G401.6 (cell line): Measurements from ENCODE around the gene EIF4E1B.

Experiments
- FAIRE-seq: peaks from 2 replicates; lab custom pipeline; 2012; peaks lifted over from hg19 to GRCh38; lab: Jason Lieb, UNC

EIF4E1B gene

DNA sequence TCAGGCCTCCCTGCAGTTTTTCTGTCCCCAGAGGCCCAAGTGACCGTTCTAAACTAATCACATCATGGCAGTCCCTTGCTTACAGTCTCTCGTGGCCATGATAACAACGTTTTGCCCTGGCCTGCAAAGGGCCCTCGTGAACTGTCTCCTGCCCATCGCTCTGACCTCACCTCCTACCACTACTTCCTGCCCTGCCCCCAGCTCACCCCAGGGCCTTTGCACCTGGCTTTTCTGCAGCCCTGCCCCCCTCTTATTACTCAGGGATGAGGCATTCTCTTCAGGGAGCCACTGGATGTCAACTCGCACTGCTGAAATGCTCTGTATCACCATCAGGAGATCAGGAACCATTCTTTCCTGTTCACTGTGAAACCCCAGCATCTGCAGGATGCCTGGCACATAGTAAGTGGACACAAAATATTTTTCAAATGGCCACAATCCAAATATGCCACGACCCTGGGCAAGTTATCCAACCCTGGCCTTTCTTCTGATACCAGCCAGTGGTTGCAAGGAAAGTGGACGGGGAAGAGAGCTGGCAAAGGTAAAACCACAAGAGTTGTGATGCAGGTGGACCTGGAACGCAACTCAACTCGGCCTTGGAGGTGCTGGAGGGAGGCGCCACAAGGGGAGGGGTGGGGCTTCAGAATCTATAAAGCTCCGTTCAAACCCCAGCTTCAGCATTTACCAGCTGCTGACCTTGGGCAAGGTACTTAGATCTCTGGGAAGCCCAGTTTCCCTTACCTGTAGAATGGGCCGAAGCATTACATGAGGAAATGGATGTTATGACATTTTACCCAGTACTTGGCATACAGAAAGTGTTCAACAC lies 1.9 kb upstream of the EIF4E1B start:
- FAIRE-seq: no peak

DNA sequence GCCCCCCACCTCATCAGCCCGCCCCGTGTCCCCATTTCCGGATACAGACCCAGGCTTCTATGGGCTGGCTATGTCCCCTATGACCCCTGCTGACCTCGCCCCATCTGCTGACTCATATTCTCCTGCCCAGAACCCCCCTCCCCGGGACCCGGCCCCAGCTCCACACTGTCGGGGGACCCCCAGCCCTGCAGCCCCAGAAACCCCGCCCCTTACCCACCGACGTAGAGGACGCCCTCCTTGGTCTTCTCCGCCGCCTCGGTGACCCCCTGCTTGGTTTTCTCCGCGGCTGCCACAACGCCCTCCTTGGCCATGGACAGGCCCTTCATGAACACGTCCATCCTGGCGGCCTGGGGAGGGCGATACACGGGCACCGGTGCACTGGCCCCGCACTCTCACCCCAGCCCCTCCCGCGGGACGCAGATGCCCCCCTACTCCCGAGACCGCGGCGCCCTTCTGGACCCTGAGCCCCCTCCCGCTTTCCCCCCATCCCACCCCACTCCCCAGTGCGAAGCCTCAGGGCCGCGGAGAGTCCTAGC lies 1.1 kb upstream of the EIF4E1B start:
- FAIRE-seq: no peak

DNA sequence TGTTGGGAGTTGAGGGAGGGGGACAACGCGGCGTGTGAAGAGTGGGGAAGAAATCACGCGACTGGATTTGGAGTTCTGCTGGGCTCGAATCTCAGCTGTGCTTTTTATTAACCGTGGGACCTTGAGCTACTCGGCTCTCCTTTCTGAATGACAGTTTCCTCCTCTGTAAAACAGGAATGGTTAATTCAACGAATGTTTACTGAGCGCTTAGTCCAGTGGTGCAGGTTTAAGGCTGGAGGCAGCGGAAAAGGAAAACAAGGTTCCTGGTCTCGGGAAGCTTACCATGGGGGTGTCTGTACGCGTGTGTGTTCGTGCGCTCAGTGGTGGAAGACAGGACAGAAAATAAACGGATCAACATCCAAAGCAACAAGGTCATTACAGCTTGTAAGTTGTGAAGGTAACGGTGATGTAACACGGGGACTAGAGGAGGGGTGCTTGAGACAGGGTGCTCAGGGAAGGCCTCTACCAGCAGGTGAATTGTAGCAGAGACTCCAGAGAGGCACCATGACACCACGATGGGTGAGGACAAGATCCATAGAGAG lies 277 bp downstream of the EIF4E1B start:
- FAIRE-seq: no peak

GRCh38 chr5:176631383-176632200 lies 1.1 kb downstream of the EIF4E1B start:
- no peak for FAIRE-seq

DNA sequence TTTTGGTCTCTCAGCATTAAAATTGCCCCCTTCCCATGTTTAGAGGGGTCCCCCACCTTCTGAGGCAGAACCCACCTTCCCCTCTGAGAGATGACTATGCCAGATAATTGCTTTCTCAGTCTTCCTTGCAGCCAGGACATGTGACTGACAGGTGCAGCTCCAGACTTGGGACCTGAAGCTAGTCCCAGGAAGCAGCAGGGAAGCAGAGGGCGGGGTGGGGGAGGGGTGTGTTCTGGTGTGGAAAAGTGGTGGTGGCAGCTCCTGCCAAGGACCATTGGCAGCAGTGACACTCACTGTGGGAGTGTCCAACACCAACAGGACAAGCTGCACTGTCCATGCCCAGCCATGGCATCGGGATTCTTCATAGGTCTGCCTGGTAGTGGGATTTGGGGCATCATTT lies 2.3 kb downstream of the EIF4E1B start:
- FAIRE-seq: no peak

GRCh38 chr5:176633598-176633997 lies 3.1 kb downstream of the EIF4E1B start:
- FAIRE-seq: no peak

DNA sequence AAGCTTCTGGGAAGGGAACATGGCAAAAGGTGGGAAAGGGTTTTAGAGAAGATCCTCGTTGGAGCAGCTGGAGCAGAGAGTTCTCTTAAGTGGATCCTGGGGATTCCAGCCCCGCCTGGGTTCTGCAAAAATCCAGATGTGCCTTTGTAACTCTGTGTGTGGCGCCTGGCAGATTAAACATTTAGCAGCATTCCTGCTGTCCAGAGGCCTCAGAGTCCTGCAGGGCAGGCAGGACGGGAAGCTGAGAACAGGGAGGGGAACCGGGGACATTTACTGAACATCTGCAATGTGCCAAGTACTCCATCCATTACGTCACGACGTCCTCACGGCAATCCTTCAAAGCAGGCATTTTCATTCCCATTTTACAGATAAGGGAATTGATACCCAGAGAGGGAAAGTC lies 6.0 kb downstream of the EIF4E1B start:
- FAIRE-seq: no peak

- no peak for FAIRE-seq
Observed at GRCh38 chr5:176637556-176637955, 7.1 kb downstream of the EIF4E1B start.

DNA sequence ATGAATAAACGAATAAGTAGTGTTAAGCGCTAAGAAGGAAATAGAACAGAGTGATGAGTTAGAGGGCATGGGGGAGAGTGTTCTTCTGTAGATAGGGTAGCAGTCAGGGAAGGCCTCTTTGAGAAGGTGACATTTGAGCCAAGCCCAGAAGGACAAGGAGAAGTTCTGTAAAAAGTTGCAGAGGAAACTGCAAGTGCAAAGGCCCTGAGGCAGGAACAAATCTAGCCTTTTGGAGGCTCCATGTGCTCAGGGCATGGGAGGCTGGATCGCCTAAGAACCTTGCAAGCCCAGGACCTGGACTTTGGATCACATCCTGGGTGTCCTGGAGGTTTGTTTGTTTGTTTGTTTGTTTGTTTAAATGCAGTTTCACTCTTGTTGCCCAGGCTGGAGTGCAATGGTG lies 8.0 kb downstream of the EIF4E1B start:
- no peak for FAIRE-seq

DNA sequence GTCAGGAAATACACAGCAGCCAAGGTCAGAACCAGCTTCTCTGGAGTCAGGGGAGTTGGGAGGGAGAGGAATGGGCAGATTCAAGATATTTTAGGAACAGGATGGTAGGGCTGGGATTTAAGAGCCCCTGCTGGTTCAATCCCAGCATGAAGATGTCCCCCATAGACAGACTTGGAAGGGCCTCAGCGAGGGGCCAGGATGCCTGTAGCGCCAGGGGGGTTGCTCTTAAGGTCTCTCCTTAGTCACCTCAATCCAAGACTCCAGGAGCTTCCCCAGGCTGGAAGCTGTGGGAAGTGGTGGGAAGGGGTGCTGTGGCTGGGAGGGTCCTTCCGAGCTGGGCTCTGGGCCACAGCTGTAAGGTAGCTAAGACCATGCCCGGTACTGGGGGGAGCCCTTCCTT lies 8.7 kb downstream of the EIF4E1B start:
- FAIRE-seq: no peak

GRCh38 chr5:176639981-176640380 lies 9.5 kb downstream of the EIF4E1B start:
- no peak for FAIRE-seq

GRCh38 chr5:176640616-176641015 lies 10.1 kb downstream of the EIF4E1B start:
- FAIRE-seq: no peak

DNA sequence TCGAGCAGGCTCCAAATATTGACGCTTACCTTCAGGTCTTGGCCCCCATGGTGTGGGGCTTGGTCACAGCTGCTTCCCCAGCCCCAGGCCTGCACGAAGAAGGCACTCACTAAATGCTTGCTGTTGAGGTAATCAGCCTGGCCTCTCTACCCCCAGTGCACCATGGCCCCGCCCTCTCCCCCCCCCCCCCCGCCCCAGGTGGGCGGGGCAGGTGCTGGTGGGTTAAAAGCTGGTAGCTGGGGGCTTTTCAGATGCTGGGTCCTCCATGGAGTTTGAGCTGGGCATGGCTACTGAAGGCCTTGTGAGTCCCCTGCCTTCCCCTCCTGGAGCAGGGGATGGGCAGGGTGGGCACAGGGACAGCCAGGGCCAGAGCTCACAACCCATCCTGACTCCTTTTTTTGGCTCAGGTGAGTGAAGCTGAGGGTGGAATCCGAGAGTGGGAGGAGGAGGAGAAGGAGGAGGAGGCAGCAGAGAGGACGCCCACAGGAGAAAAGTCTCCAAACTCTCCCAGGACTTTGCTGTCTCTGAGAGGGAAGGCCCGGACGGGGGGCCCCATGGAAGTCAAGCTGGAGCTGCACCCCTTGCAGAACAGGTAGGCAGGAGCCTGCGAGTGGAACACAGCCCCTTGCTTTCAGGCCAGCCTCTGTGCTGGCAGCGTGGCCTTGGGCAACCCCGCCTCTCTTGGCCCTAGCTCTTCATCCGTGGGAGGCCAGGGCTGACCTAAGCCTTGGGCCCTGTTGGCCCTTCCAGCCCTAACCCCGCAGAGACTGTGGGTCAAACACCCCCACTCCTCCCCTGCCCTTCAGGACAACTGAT lies 12.4 kb downstream of the EIF4E1B start:
- no peak for FAIRE-seq

GRCh38 chr5:176643491-176644219 lies 13.2 kb downstream of the EIF4E1B start:
- no peak for FAIRE-seq

DNA sequence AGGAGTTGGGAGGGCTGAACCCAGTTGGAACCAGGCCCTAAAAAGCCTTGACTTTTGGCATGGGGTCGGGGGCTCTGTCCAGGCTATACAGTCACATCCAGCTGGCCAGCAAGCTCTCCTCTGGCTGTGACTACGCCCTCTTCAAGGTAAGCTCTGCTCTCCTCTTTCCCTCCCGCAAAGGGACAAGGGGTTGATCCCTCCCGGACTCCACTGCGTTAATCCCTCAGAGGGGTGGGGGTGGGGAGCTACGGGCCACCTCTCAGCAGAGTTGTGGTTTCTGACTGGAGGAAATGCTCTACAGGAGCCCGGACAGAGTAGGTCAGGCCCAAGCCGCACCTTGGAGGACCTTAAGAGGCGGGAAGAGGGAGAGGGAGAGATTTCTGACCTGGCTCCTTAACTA lies 13.8 kb downstream of the EIF4E1B start:
- no peak for FAIRE-seq

- no peak for FAIRE-seq
Observed at GRCh38 chr5:176644878-176645670, 14.6 kb downstream of the EIF4E1B start.

GRCh38 chr5:176646049-176646706 lies 15.7 kb downstream of the EIF4E1B start:
- FAIRE-seq: no peak

- FAIRE-seq: no peak
Observed at GRCh38 chr5:176646707-176647029, 16.2 kb downstream of the EIF4E1B start.

DNA sequence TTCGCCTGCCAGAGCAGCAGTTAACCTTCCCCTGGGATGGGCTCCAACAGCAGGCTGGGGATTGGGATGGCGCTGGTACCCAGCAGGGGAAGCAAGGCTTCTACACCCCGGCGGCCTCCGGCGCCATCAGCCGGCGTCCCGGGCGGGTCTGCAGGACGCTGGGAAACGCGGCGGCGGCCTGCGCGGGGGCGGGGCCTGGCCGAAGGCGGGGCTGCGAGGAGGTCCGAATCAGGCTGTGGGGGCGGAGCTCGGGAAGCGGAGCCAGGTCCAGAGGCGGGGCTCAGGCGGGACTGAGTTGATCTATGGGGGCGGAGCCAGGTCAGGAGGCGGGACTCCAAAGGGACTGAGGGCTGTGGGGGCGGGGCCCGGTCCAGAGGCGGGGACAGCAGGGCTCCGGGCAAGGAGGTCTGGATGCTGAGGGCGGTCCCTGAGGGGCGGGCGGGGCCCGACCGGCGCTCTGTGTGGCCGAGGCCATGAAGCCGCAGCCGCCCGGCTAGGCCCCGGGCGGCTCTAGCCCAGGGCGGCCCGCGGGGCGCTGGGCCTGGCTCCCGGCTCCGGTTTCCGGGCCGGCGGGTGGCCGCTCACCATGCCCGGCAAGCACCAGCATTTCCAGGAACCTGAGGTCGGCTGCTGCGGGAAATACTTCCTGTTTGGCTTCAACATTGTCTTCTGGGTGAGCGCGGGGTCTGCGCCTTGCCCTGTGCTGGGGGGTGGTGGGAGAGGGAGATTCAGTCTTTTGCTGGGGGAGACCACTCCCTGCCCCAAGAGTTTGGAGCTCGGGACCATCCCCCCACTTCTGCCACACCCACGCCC lies 16.8 kb downstream of the EIF4E1B start, which contains the start of gene TSPAN17:
Gene TSPAN17, plus strand, starts transcription at position 455 of the 813 bp plus-strand sequence. Its CDS starts 132 bp downstream, at position 587.
- FAIRE-seq: peak; percentile 98
